ENCODE measurements around the gene ANKEF1.

DNA sequence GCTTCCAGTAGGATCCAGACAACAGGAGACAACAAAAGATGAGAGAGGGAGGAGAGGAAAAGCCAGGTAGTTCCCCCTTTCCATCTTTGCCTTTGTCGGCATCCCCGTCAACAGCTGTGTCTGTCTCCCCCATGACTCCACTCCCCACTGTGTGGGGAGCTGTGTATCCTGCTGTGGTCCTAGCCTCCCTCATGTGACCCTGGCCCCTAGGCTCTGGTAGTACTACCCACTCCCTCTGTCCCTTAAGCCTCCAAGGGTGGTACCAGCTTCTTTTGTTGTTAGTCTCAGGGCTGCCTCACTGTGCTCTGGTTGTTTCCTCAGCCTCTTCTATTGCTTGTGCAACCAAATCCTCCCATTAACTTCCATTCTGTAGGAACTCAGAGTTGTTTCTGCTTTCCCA, 28.7 kb downstream of the ANKEF1 start:
- TF ChIP-seq, protein P1, sequence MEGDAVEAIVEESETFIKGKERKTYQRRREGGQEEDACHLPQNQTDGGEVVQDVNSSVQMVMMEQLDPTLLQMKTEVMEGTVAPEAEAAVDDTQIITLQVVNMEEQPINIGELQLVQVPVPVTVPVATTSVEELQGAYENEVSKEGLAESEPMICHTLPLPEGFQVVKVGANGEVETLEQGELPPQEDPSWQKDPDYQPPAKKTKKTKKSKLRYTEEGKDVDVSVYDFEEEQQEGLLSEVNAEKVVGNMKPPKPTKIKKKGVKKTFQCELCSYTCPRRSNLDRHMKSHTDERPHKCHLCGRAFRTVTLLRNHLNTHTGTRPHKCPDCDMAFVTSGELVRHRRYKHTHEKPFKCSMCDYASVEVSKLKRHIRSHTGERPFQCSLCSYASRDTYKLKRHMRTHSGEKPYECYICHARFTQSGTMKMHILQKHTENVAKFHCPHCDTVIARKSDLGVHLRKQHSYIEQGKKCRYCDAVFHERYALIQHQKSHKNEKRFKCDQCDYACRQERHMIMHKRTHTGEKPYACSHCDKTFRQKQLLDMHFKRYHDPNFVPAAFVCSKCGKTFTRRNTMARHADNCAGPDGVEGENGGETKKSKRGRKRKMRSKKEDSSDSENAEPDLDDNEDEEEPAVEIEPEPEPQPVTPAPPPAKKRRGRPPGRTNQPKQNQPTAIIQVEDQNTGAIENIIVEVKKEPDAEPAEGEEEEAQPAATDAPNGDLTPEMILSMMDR (IDR thresholded peaks at IDR 0.05), result no peak
- no peak for TF ChIP-seq POLR2AphosphoS5 (IDR thresholded peaks at IDR 0.05)

Measured in gastroesophageal sphincter (tissue), 3 donors.